ENCODE results near the gene TMEM267.
"Not testable (repeated sequence)": the region's sequence is repeated elsewhere in the genome, so short reads cannot be mapped to it uniquely, and the experiment has no call there.

TMEM267 gene, protein sequence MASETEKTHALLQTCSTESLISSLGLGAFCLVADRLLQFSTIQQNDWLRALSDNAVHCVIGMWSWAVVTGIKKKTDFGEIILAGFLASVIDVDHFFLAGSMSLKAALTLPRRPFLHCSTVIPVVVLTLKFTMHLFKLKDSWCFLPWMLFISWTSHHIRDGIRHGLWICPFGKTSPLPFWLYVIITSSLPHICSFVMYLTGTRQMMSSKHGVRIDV

GRCh38 chr5:43483298-43484105, at the start of gene TMEM267:
Gene TMEM267 (minus strand): TSS chr5:43483865. CDS start chr5:43453969, 29,896 bp downstream.
- DNase-seq (ENCODE audit: low read depth in 2 of 2): peak; percentile 59 to 80

- no peak for DNase-seq (ENCODE audit: low read depth in 2 of 2)
Measured at GRCh38 chr5:43530648-43531047, 47.0 kb upstream of the TMEM267 start.

DNA sequence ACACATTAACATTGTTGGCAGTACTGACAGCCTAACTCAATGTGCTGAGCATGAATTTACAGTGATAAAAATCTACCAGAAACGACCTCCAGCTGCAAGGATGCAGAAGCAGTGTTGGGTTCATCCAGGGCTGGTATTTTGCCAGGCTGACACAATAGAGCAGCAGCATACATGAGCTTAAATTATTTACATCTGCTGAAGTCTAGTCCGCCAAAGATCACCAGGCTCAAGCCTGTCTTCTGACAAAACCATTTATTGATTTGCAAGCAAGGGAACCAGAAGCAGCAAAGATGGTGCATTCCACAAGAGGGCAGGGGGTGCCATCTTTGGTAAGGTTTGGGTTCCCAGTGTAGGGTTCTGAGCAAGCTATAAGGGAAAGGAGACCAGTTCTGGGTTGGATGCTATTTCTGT, 40.0 kb upstream of the TMEM267 start:
- DNase-seq (ENCODE audit: low read depth in 2 of 2): no peak

- no peak for DNase-seq (ENCODE audit: low read depth in 2 of 2)
Measured at GRCh38 chr5:43520615-43521014, 37.0 kb upstream of the TMEM267 start.

DNA sequence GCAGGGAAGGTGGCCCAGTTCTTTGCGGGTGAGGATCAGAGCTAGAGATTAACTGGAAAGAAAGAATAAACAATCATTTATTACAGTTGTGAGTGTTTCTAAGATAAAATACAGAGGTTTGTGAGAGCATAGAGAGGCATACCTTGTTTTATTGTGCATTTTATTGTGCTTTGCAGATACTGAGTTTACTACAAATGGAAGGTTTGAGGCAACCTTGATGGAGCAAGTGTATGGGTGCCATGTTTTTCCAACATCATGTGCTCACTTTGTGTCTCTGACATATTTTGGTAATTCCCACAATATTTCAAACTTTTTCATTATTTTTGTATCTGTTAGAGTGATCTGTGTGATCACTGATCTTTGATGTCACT, 32.0 kb upstream of the TMEM267 start:
- no peak for DNase-seq (ENCODE audit: low read depth in 2 of 2)

DNA sequence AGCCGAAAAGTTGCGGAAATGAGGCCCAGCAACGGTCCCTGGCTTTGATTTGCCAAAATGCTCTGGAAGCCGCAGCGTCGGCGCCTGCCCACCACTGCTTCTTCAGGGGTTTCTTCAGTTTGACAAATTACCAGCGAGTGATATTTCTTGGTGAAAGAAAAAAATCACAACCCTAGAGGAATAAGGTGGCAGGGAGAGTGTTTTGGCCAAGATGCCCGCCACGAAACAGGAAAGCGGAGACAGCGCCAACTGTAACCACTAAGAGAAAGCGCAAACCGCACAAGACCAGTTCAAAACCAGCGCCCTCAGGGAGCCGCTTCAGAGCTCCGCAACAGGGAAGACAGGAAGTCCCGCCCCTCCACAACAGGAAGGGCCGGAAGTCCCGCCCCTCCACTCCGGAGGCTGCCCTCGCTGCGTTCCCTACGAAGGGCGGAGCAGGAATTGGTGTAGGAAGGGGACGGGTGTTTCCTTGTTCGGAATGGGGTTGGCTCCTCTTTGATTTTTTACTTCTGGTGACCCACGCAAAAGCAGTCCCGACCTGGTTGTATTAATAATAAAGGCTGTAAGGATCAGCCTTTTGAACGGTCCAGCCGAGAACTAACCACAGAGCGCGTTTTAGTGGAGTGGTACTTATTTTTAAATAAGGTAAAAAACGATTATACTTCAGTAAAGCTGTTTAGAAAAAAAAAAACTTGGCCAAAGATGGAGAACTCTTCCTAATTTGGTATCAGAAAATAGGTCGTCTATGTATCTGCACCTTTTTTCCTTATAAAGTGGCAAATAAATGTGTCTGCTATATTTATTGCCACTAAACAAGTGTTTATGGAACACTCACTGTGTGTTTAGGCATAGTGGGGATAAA, 31.4 kb upstream of the TMEM267 start, which contains the start of gene C5orf34:
Gene C5orf34 (minus strand): TSS at position 333 of the 862 bp plus-strand sequence. CDS start 5,809 bp downstream, outside the sequence.
- DNase-seq (ENCODE audit: low read depth in 2 of 2): peak; percentile 92 to 95

GRCh38 chr5:43514471-43514815, 30.8 kb upstream of the TMEM267 start:
- no peak for DNase-seq (ENCODE audit: low read depth in 2 of 2)

GRCh38 chr5:43514025-43514424, 30.4 kb upstream of the TMEM267 start:
- no peak for DNase-seq (ENCODE audit: low read depth in 2 of 2)

- not testable (repeated sequence) for DNase-seq (ENCODE audit: low read depth in 2 of 2)
Measured at GRCh38 chr5:43511062-43511461, 27.4 kb upstream of the TMEM267 start.

DNA sequence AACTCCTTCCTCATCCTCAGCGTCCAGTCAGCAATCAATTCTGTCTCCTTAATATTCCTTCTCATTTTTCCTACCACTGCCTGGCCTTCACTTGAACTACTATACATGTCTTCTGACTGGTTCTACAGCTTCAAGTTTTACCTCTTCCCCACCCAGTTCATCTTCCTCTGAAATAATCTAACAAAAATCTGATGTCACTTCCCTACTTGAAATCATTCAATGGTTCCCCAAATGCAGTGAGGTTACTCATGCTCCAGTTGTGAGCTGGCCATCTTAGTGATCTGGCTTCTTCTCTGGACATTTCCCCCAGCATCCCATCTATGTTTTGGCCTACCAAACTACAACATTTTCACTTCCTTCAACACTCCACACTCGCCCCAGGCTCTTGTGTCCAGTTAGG, 14.9 kb upstream of the TMEM267 start:
- DNase-seq (ENCODE audit: low read depth in 2 of 2): no peak

DNA sequence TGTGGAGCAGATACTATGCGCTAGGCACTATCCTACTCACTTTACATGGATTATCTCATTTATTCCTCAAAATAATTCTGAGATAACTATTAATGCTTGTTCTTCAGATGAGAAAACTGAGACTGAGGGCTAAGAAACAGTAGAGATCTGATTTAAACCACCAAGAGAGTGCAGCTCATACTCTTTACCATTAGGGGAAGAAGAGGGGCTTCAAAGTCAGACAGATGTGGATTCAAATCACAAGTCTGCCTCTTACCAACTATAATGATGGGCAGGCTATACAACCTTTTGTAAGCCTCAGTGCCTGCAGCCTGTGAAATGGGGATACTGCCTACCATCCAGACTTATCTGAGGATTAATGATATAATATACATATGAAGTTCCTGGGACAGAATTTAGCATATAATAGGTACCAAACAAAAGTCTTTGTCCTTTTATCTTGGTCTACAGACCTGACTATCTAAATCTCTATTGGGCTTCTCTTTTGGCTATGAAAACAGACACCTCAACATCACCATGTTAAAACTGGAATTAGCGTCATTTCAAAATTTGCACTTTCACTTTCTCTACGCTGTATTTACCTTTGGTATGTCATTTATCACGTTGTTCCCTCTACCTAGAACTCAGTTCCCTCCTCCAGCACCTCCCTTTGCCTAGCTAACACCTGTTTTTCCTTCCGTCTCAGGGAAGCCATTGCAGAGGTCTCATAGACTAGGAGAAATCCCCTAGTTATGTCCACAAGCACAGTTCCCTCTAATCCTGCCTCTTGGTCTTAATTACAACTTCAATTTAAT, 13.8 kb upstream of the TMEM267 start:
- no peak for DNase-seq (ENCODE audit: low read depth in 2 of 2)

DNA sequence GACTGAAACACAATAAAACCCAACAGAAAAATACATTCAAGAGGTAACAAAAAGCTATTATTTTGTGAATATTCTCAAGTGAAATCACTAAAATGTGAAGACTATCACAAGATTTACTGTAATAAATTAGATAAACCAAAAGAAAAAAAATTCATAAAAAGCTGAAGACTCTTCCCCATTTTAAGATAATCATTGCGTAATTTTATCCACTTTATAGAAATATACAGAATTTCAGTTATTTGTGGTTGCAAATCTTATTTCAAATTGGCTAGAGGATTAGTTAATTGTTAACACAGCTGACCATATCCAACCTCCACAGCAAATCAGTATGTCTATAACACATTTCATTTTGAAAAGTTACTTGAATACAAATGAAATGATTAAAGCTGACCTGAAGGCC, 7.7 kb upstream of the TMEM267 start:
- no peak for DNase-seq (ENCODE audit: low read depth in 2 of 2)

- DNase-seq (ENCODE audit: low read depth in 2 of 2): no peak
Measured at GRCh38 chr5:43486353-43486752, 2.7 kb upstream of the TMEM267 start.

GRCh38 chr5:43485406-43485805, 1.7 kb upstream of the TMEM267 start:
- no peak for DNase-seq (ENCODE audit: low read depth in 2 of 2)

- peak; percentile 76 to 83 for DNase-seq (ENCODE audit: low read depth in 2 of 2)
Measured at GRCh38 chr5:43484106-43484849, 613 bp upstream of the TMEM267 start.

- no peak for DNase-seq (ENCODE audit: low read depth in 2 of 2)
Measured at GRCh38 chr5:43482490-43483297, 971 bp downstream of the TMEM267 start.

GRCh38 chr5:43469671-43470391, 13.8 kb downstream of the TMEM267 start:
- no peak for DNase-seq (ENCODE audit: low read depth in 2 of 2)

- DNase-seq (ENCODE audit: low read depth in 2 of 2): no peak
Measured at GRCh38 chr5:43467100-43467499, 16.6 kb downstream of the TMEM267 start.

GRCh38 chr5:43465455-43465854, 18.2 kb downstream of the TMEM267 start:
- DNase-seq (ENCODE audit: low read depth in 2 of 2): not testable (repeated sequence)

Measured in stimulated activated CD4-positive, alpha-beta T cell treated with anti-CD3 and anti-CD28 coated beads, Interleukin-4, amount 100 ng/mL, for 48 hours (primary cell).